Osteoblast (primary cell): ENCODE results near the gene DCLK2. TPM values are rescaled to one million over a fixed set of nuclear protein-coding genes. Genes with fewer than 3 reads are reported as not detected.

ENCODE experiments used
- DNase-seq: peaks from one replicate; pipeline ENCODE4 v3.0.0; 2011; ENCODE audit warnings: low spot score, mixed read lengths; ENCODE audit not compliant: insufficient read length; ENCODE audit errors: missing footprints
- H2AFZ ChIP-seq: 2 replicates; pipeline ENCODE4 v1.6.0; 2011; ENCODE audit warnings: mild to moderate bottlenecking, low read length
- H3K27ac ChIP-seq: 2 replicates; pipeline ENCODE4 v1.5.1; 2011; ENCODE audit warnings: mild to moderate bottlenecking, low read depth, low read length, moderate library complexity
- H3K27me3 ChIP-seq: 2 replicates; pipeline ENCODE4 v1.6.0; 2012; ENCODE audit warnings: mild to moderate bottlenecking, control low read depth, inconsistent platforms, low read length, moderate library complexity; ENCODE audit not compliant: insufficient read depth
- H3K36me3 ChIP-seq: 2 replicates; pipeline ENCODE4 v1.5.1; 2011; ENCODE audit warnings: mild to moderate bottlenecking, low read length, control low read depth, moderate library complexity; ENCODE audit not compliant: insufficient read depth
- H3K4me1 ChIP-seq: 2 replicates; pipeline ENCODE4 v1.5.1; 2011; ENCODE audit warnings: mild to moderate bottlenecking, low read length, control low read depth, moderate library complexity; ENCODE audit not compliant: insufficient read depth
- H3K4me2 ChIP-seq: 2 replicates; pipeline ENCODE4 v1.6.0; 2011; ENCODE audit warnings: mild to moderate bottlenecking, low read length; ENCODE audit not compliant: insufficient read depth
- H3K4me3 ChIP-seq: fragments of 200-600 bp; sonication (generic); 3 replicates; pipeline ENCODE4 v1.5.1; 2012; ENCODE audit warnings: mild to moderate bottlenecking, low read length, inconsistent platforms; ENCODE audit not compliant: insufficient read depth
- H3K79me2 ChIP-seq: 2 replicates; pipeline ENCODE4 v1.6.0; 2012; ENCODE audit warnings: mild to moderate bottlenecking, low read length, control low read depth, inconsistent platforms; ENCODE audit not compliant: insufficient read depth
- H3K9me3 ChIP-seq: 2 replicates; pipeline ENCODE4 v1.5.1; 2011; ENCODE audit warnings: low read depth, low read length, control low read depth
- H4K20me1 ChIP-seq: 2 replicates; pipeline ENCODE4 v1.6.0; 2012; ENCODE audit warnings: mild to moderate bottlenecking, low read length, control low read depth; ENCODE audit not compliant: insufficient read depth
- CTCF ChIP-seq: IDR thresholded peaks from 2 replicates; pipeline ENCODE4 v1.5.1; 2011; ENCODE audit warnings: mild to moderate bottlenecking, low read depth, low read length, moderate library complexity; ENCODE audit errors: extremely low read depth
- total RNA-seq: library from RNA; depleted of rRNA; stranded (reverse); fragments of >200 nt; gene quantifications from 2 replicates; pipeline ENCODE4 v1.2.3, GENCODE V29; 2012

The DCLK2 gene
- total RNA-seq, 1 donor = 11.6 TPM

GRCh38 chr4:150149381-150149780 is 71.1 kb downstream of the DCLK2 start:
- Histone ChIP-seq H4K20me1 (no peaks in the 10 kb centered on the region), H3K36me3 (no peaks in the 10 kb centered on the region), H3K9me3 (no peaks in the 10 kb centered on the region), H2AFZ (no peak overlapping the region), H3K27ac (no peak overlapping the region), H3K27me3 (no peaks in the 10 kb centered on the region), H3K4me1 (peaks cover 38% of the 10 kb centered on the region), H3K79me2 (peaks cover 40% of the 10 kb centered on the region), H3K4me2 (no peak overlapping the region), H3K4me3 (no peak overlapping the region)
- DNase-seq = peak; percentile 51
- TF ChIP-seq CTCF = no peak

DNA sequence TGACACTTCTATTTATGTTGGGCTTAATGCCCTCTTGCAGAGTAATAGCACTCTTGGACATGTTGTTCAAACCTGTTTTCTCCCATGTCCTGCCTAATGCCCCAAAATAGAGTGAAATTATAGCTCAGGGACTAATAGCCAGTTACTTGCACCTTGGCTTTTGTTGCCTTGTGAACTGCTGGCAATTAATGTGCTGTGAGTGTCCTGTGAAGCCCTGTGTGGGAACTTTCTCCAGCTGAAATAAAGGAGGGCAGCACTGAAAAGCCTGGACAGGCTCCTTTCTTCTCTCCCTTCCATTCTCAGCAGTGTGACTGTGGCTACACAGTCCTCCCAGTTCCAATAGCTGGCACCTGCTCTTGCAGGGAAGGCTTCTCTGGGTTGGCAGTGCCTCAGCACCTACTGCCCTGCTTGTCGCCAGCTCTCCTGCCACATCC is 72.4 kb downstream of the DCLK2 start:
- Histone ChIP-seq H3K27ac (no peak overlapping the region), H3K4me1 (peaks cover 28% of the 10 kb centered on the region), H3K79me2 (peaks cover 35% of the 10 kb centered on the region), H3K9me3 (no peaks in the 10 kb centered on the region), H4K20me1 (no peaks in the 10 kb centered on the region), H2AFZ (no peak overlapping the region), H3K27me3 (no peaks in the 10 kb centered on the region), H3K4me3 (no peak overlapping the region), H3K4me2 (no peak overlapping the region), H3K36me3 (no peaks in the 10 kb centered on the region)
- DNase-seq = no peak
- no peak for TF ChIP-seq CTCF

DNA sequence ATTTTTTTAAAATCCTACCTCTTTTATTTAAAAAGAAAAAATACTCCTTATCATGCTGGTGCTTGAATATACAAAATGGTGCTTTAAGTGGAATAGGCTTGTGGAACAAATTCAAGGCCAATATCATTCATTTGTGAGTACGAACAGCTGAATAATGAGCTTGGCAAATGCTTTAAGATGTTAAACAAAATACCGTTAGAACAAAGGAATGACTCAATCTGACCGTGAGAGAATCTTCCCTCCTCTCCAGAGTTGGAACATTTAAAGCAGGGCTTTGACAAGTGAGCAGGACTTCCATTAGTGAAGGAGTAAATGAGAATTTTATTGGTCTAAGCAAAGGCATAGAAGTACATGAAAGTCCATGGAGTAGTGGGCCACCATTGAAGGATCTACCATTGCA is 74.5 kb downstream of the DCLK2 start:
- no peak overlapping the region for H2AFZ ChIP-seq
- H3K4me2 ChIP-seq = no peak overlapping the region
- H3K27ac ChIP-seq = no peak overlapping the region
- no peaks in the 10 kb centered on the region for H3K27me3 ChIP-seq
- peaks cover 24% of the 10 kb centered on the region for H3K79me2 ChIP-seq
- no peaks in the 10 kb centered on the region for H4K20me1 ChIP-seq
- no peaks in the 10 kb centered on the region for H3K36me3 ChIP-seq
- H3K9me3 ChIP-seq = no peaks in the 10 kb centered on the region
- H3K4me3 ChIP-seq = no peak overlapping the region
- H3K4me1 ChIP-seq = peaks cover 19% of the 10 kb centered on the region
- no peak for TF ChIP-seq CTCF
- peak; percentile 44 for DNase-seq

- DNase-seq = no peak
Observed at GRCh38 chr4:150155391-150155790, 77.1 kb downstream of the DCLK2 start.

More at GRCh38 chr4:150155391-150155790, 77.1 kb downstream of the DCLK2 start:
- TF ChIP-seq CTCF = no peak
- no peak overlapping the region for H3K4me2 ChIP-seq
- no peak overlapping the region for H3K27ac ChIP-seq
- no peaks in the 10 kb centered on the region for H3K27me3 ChIP-seq
- peaks cover 22% of the 10 kb centered on the region for H3K79me2 ChIP-seq
- no peak overlapping the region for H3K4me3 ChIP-seq
- H3K4me1 ChIP-seq = peaks cover 7% of the 10 kb centered on the region
- no peak overlapping the region for H2AFZ ChIP-seq
- H3K36me3 ChIP-seq = no peaks in the 10 kb centered on the region
- no peaks in the 10 kb centered on the region for H4K20me1 ChIP-seq
- H3K9me3 ChIP-seq = no peaks in the 10 kb centered on the region
